G401 (cell line): ENCODE measurements around the gene DLX3. TPM values are rescaled to one million over a fixed set of nuclear protein-coding genes. Genes with fewer than 3 reads are reported as not detected.

Source experiments
- DNase-seq: peaks from one replicate; pipeline ENCODE4 v3.0.0-alpha.2; 2015; ENCODE audit warnings: low spot score
- in situ Hi-C: cut with HindIII; loops from 2 replicates; pipeline ENCODE4 v1.10.0; 2016; ENCODE audit warnings: low sequenced_read_pairs, mixed read lengths
- total RNA-seq: library from RNA; depleted of rRNA; stranded (reverse); fragments of >200 nt; shearing (Covaris generic); gene quantifications from 2 replicates; pipeline ENCODE4 v1.2.3, GENCODE V29; 2014; rRNA removed

Gene DLX3
- total RNA-seq, 1 experiment from 2014 or later, result 11.2 TPM

DNA sequence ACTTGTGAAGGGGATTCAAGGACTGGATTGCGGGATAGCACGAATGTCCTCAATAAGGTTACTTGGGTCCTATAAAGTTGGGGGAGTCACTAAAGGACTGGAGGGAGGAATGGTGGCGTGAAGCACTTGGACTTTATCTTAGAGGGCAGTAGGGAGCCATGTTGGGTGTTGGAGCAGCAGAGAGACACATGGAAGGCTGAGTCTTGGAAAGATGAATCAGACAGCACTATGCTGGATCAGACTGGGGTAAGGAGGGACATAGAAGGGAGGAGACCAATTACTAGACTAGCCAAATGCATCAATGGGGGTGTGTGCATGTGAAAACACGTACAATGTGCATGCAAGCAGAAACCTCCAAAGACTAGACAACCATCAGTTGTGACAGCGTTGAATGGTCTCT, 52.1 kb downstream of the DLX3 start:
- DNase-seq, result no peak
- in situ Hi-C loops, result no loop called here

- in situ Hi-C loops, result no loop called here
- DNase-seq, result no peak
These were observed 53.6 kb downstream of the DLX3 start for GRCh38 chr17:49941427-49941826.

Other genes with a start within 250 kb of the DLX3 start
- gene FAM117A, start 231.1 kb downstream of the DLX3 start, total RNA-seq, result 13.0 and 16.4 TPM in 2 replicates
- 28.2 and 35.8 TPM in 2 replicates for gene KAT7, start 206.5 kb downstream of the DLX3 start, total RNA-seq
- gene TAC4, start 147.2 kb downstream of the DLX3 start, total RNA-seq, result 0.92 TPM in 1 of 2 replicates, not detected in the other
- gene DLX4, start 26.0 kb downstream of the DLX3 start, total RNA-seq, result 22.6 and 23.7 TPM in 2 replicates
- 12.2 and 14.5 TPM in 2 replicates for gene ITGA3, start 60.9 kb upstream of the DLX3 start, total RNA-seq
- gene PDK2, start 100.1 kb upstream of the DLX3 start, total RNA-seq, result 40.3 and 112 TPM in 2 replicates
- 7.5 and 8.4 TPM in 2 replicates for gene SAMD14, start 134.9 kb upstream of the DLX3 start, total RNA-seq
- 49.7 and 59.6 TPM in 2 replicates for gene PPP1R9B, start 155.5 kb upstream of the DLX3 start, total RNA-seq
- gene SGCA, start 170.8 kb upstream of the DLX3 start, total RNA-seq, result 19.0 and 49.0 TPM in 2 replicates
- 72.4 and 86.8 TPM in 2 replicates for gene COL1A1, start 206.4 kb upstream of the DLX3 start, total RNA-seq